Activated T-cell treated with anti-CD3 and anti-CD28 coated beads, Interleukin-2, amount 50 U/mL, for 24 hours (primary cell): ENCODE data around the gene ADAMTS7.
"Not testable (repeated sequence)": the region's sequence is repeated elsewhere in the genome, so short reads cannot be mapped to it uniquely, and the experiment has no call there.

Experiments used
- DNase-seq: peaks from one replicate; pipeline ENCODE4 v3.0.0-alpha.2; 2020
- H3K27ac Mint-ChIP-seq: 2 replicates; pipeline ENCODE4 v1.8.0; 2020; ENCODE audit warnings: mild to moderate bottlenecking, mixed read lengths
- H3K27me3 Mint-ChIP-seq: 2 replicates; pipeline ENCODE4 v1.8.0; 2020; ENCODE audit warnings: mixed read lengths
- H3K36me3 Mint-ChIP-seq: 2 replicates; pipeline ENCODE4 v1.8.0; 2020; ENCODE audit warnings: low read depth, mixed read lengths
- H3K4me1 Mint-ChIP-seq: 2 replicates; pipeline ENCODE4 v1.8.0; 2020; ENCODE audit warnings: low read depth, mixed read lengths
- H3K4me3 Mint-ChIP-seq: 2 replicates; pipeline ENCODE4 v1.8.0; 2020; ENCODE audit warnings: mild to moderate bottlenecking, moderate library complexity, mixed read lengths
- H3K9me3 Mint-ChIP-seq: 2 replicates; pipeline ENCODE4 v1.8.0; 2020; ENCODE audit warnings: mixed read lengths

ADAMTS7 gene

GRCh38 chr15:78811124-78811824, at the start of gene ADAMTS7:
Gene ADAMTS7 (minus strand): TSS chr15:78811464. CDS start chr15:78811220, 244 bp downstream.
- Mint-ChIP-seq H3K36me3 (no peaks in the 10 kb centered on the region), H3K4me1 (peaks cover 8% of the 10 kb centered on the region), H3K27me3 (peaks cover 49% of the 10 kb centered on the region), H3K9me3 (peaks cover 6% of the 10 kb centered on the region), H3K4me3 (peak within 1 kb of the TSS; percentile 74), H3K27ac (no peak within 1 kb of the TSS)
- DNase-seq = peak; percentile 65

- no peaks in the 10 kb centered on the region for H3K9me3 Mint-ChIP-seq
- H3K4me3 Mint-ChIP-seq = peak overlapping the region; percentile 81
- no peaks in the 10 kb centered on the region for H3K27me3 Mint-ChIP-seq
- DNase-seq = peak; percentile 87
- peaks cover 9% of the 10 kb centered on the region for H3K4me1 Mint-ChIP-seq
- H3K27ac Mint-ChIP-seq = peak overlapping the region; percentile 89
- no peaks in the 10 kb centered on the region for H3K36me3 Mint-ChIP-seq
Measured at GRCh38 chr15:78859971-78860719, 48.9 kb upstream of the ADAMTS7 start.

- no peaks in the 10 kb centered on the region for H3K9me3 Mint-ChIP-seq
- no peaks in the 10 kb centered on the region for H3K36me3 Mint-ChIP-seq
- H3K27ac Mint-ChIP-seq = no peak overlapping the region
- H3K4me3 Mint-ChIP-seq = no peak overlapping the region
- DNase-seq = no peak
- H3K27me3 Mint-ChIP-seq = peaks cover 4% of the 10 kb centered on the region
- H3K4me1 Mint-ChIP-seq = peaks cover 14% of the 10 kb centered on the region
Measured at GRCh38 chr15:78855746-78856145, 44.5 kb upstream of the ADAMTS7 start.

- H3K9me3 Mint-ChIP-seq = no peaks in the 10 kb centered on the region
- no peak for DNase-seq
- H3K27me3 Mint-ChIP-seq = peaks cover 4% of the 10 kb centered on the region
- peaks cover 9% of the 10 kb centered on the region for H3K4me1 Mint-ChIP-seq
- H3K4me3 Mint-ChIP-seq = no peak overlapping the region
- no peaks in the 10 kb centered on the region for H3K36me3 Mint-ChIP-seq
- H3K27ac Mint-ChIP-seq = no peak overlapping the region
Measured at GRCh38 chr15:78854833-78855372, 43.6 kb upstream of the ADAMTS7 start.

GRCh38 chr15:78853500-78853899, 42.2 kb upstream of the ADAMTS7 start:
- Mint-ChIP-seq H3K27me3 (peaks cover 4% of the 10 kb centered on the region), H3K4me1 (peaks cover 7% of the 10 kb centered on the region), H3K4me3 (no peak overlapping the region), H3K36me3 (no peaks in the 10 kb centered on the region), H3K9me3 (no peaks in the 10 kb centered on the region), H3K27ac (no peak overlapping the region)
- no peak for DNase-seq

GRCh38 chr15:78850941-78851755, 39.9 kb upstream of the ADAMTS7 start:
- no peak for DNase-seq
- peaks cover 4% of the 10 kb centered on the region for H3K27me3 Mint-ChIP-seq
- peaks cover 7% of the 10 kb centered on the region for H3K4me1 Mint-ChIP-seq
- no peaks in the 10 kb centered on the region for H3K36me3 Mint-ChIP-seq
- no peak overlapping the region for H3K27ac Mint-ChIP-seq
- H3K9me3 Mint-ChIP-seq = no peaks in the 10 kb centered on the region
- no peak overlapping the region for H3K4me3 Mint-ChIP-seq

GRCh38 chr15:78850352-78850751, 39.1 kb upstream of the ADAMTS7 start:
- Mint-ChIP-seq H3K36me3 (no peaks in the 10 kb centered on the region), H3K27ac (no peak overlapping the region), H3K4me3 (no peak overlapping the region), H3K4me1 (peaks cover 7% of the 10 kb centered on the region), H3K9me3 (no peaks in the 10 kb centered on the region), H3K27me3 (peaks cover 4% of the 10 kb centered on the region)
- no peak for DNase-seq

- H3K4me3 Mint-ChIP-seq, H3K27me3 Mint-ChIP-seq, H3K36me3 Mint-ChIP-seq, DNase-seq, H3K27ac Mint-ChIP-seq, H3K9me3 Mint-ChIP-seq, H3K4me1 Mint-ChIP-seq: not testable (repeated sequence)
Measured at GRCh38 chr15:78847387-78847906, 36.2 kb upstream of the ADAMTS7 start.

- H3K27me3 Mint-ChIP-seq, DNase-seq, H3K27ac Mint-ChIP-seq, H3K4me3 Mint-ChIP-seq, H3K4me1 Mint-ChIP-seq, H3K36me3 Mint-ChIP-seq, H3K9me3 Mint-ChIP-seq: not testable (repeated sequence)
Measured at GRCh38 chr15:78846906-78847305, 35.6 kb upstream of the ADAMTS7 start.

GRCh38 chr15:78842519-78842918, 31.3 kb upstream of the ADAMTS7 start:
- Mint-ChIP-seq H3K4me3 (no peak overlapping the region), H3K27me3 (no peaks in the 10 kb centered on the region), H3K36me3 (no peaks in the 10 kb centered on the region), H3K27ac (no peak overlapping the region), H3K4me1 (peaks cover 7% of the 10 kb centered on the region), H3K9me3 (no peaks in the 10 kb centered on the region)
- no peak for DNase-seq

GRCh38 chr15:78841891-78842290, 30.6 kb upstream of the ADAMTS7 start:
- Mint-ChIP-seq H3K9me3 (no peaks in the 10 kb centered on the region), H3K36me3 (no peaks in the 10 kb centered on the region), H3K4me1 (peaks cover 7% of the 10 kb centered on the region), H3K27ac (no peak overlapping the region), H3K4me3 (no peak overlapping the region), H3K27me3 (no peaks in the 10 kb centered on the region)
- no peak for DNase-seq

GRCh38 chr15:78841376-78841706, 30.1 kb upstream of the ADAMTS7 start:
- Mint-ChIP-seq H3K4me3 (no peak overlapping the region), H3K4me1 (peaks cover 7% of the 10 kb centered on the region), H3K36me3 (no peaks in the 10 kb centered on the region), H3K27me3 (no peaks in the 10 kb centered on the region), H3K9me3 (no peaks in the 10 kb centered on the region), H3K27ac (peak overlapping the region; percentile 18)
- no peak for DNase-seq

- Mint-ChIP-seq H3K36me3 (no peaks in the 10 kb centered on the region), H3K4me1 (peaks cover 7% of the 10 kb centered on the region), H3K27ac (peak overlapping the region; percentile 18), H3K27me3 (no peaks in the 10 kb centered on the region), H3K9me3 (no peaks in the 10 kb centered on the region), H3K4me3 (no peak overlapping the region)
- DNase-seq = no peak
Measured at GRCh38 chr15:78840661-78841375, 29.6 kb upstream of the ADAMTS7 start.

GRCh38 chr15:78839151-78839550, 27.9 kb upstream of the ADAMTS7 start:
- H3K27ac Mint-ChIP-seq, H3K36me3 Mint-ChIP-seq, H3K4me1 Mint-ChIP-seq, H3K27me3 Mint-ChIP-seq, H3K9me3 Mint-ChIP-seq, H3K4me3 Mint-ChIP-seq, DNase-seq: not testable (repeated sequence)
